HEK293 (cell line): ENCODE measurements around the gene PHKA2.

Experiments used
- SALL2 ChIP-seq: fragments of 450-650 bp; formaldehyde crosslinking; IDR thresholded peaks from 2 replicates; pipeline ENCODE4 v1.5.0; 2017; ENCODE audit warnings: missing biosample characterization, mild to moderate bottlenecking, missing genetic modification characterization, borderline replicate concordance
- ZNF302 ChIP-seq: fragments of 450-650 bp; formaldehyde crosslinking; IDR thresholded peaks from 2 replicates; pipeline ENCODE4 v1.5.1; 2016; ENCODE audit warnings: missing biosample characterization, missing genetic modification characterization, low read depth
- ZNF621 ChIP-seq: fragments of 450-650 bp; formaldehyde crosslinking; IDR thresholded peaks from 2 replicates; pipeline ENCODE4 v1.5.1; 2017; ENCODE audit warnings: missing biosample characterization, missing genetic modification characterization
- TF ChIP-seq, protein P1 (sequence below): fragments of 450-650 bp; formaldehyde crosslinking; IDR thresholded peaks from 2 replicates; pipeline ENCODE4 v1.5.1; 2016; ENCODE audit warnings: missing biosample characterization, missing genetic modification characterization
- TF ChIP-seq, protein P2 (sequence below): fragments of 450-650 bp; formaldehyde crosslinking; IDR thresholded peaks from 2 replicates; pipeline ENCODE4 v1.5.1; 2016; ENCODE audit warnings: missing biosample characterization, missing genetic modification characterization
- TF ChIP-seq, protein P3 (sequence below): sonication (generic); formaldehyde crosslinking; IDR thresholded peaks from 2 replicates; pipeline ENCODE4 v1.8.1; 2022; ENCODE audit warnings: mild to moderate bottlenecking, moderate library complexity, missing genetic modification reagents

DNA sequence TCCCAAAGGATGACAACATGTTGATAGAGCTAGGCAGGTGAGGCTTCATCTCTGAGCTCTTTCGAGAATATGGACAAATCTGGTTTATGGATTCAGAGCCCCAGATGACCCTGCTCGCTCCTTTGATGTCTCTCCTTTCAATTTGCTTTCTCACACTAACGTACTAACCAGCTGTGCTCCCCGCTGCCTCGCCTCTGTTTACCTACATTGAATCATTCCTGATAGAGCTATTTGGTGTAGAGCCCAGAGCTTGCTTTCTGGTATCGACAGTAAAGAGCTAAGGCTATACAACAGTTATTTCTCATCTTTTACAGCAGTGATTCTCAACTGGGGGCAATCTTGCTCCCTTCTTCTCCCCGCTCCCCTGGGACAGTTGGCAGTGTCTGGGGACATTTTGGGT lies 8.9 kb upstream of the PHKA2 start:
- TF ChIP-seq, protein P1, sequence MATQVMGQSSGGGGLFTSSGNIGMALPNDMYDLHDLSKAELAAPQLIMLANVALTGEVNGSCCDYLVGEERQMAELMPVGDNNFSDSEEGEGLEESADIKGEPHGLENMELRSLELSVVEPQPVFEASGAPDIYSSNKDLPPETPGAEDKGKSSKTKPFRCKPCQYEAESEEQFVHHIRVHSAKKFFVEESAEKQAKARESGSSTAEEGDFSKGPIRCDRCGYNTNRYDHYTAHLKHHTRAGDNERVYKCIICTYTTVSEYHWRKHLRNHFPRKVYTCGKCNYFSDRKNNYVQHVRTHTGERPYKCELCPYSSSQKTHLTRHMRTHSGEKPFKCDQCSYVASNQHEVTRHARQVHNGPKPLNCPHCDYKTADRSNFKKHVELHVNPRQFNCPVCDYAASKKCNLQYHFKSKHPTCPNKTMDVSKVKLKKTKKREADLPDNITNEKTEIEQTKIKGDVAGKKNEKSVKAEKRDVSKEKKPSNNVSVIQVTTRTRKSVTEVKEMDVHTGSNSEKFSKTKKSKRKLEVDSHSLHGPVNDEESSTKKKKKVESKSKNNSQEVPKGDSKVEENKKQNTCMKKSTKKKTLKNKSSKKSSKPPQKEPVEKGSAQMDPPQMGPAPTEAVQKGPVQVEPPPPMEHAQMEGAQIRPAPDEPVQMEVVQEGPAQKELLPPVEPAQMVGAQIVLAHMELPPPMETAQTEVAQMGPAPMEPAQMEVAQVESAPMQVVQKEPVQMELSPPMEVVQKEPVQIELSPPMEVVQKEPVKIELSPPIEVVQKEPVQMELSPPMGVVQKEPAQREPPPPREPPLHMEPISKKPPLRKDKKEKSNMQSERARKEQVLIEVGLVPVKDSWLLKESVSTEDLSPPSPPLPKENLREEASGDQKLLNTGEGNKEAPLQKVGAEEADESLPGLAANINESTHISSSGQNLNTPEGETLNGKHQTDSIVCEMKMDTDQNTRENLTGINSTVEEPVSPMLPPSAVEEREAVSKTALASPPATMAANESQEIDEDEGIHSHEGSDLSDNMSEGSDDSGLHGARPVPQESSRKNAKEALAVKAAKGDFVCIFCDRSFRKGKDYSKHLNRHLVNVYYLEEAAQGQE: no peak
- TF ChIP-seq ZNF621 (no peak), SALL2 (tag by site-specific recombination) (no peak), ZNF302 (tag by site-specific recombination) (no peak)
- TF ChIP-seq, protein P2, sequence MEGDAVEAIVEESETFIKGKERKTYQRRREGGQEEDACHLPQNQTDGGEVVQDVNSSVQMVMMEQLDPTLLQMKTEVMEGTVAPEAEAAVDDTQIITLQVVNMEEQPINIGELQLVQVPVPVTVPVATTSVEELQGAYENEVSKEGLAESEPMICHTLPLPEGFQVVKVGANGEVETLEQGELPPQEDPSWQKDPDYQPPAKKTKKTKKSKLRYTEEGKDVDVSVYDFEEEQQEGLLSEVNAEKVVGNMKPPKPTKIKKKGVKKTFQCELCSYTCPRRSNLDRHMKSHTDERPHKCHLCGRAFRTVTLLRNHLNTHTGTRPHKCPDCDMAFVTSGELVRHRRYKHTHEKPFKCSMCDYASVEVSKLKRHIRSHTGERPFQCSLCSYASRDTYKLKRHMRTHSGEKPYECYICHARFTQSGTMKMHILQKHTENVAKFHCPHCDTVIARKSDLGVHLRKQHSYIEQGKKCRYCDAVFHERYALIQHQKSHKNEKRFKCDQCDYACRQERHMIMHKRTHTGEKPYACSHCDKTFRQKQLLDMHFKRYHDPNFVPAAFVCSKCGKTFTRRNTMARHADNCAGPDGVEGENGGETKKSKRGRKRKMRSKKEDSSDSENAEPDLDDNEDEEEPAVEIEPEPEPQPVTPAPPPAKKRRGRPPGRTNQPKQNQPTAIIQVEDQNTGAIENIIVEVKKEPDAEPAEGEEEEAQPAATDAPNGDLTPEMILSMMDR (tag by site-specific recombination): no peak
- TF ChIP-seq, protein P3, sequence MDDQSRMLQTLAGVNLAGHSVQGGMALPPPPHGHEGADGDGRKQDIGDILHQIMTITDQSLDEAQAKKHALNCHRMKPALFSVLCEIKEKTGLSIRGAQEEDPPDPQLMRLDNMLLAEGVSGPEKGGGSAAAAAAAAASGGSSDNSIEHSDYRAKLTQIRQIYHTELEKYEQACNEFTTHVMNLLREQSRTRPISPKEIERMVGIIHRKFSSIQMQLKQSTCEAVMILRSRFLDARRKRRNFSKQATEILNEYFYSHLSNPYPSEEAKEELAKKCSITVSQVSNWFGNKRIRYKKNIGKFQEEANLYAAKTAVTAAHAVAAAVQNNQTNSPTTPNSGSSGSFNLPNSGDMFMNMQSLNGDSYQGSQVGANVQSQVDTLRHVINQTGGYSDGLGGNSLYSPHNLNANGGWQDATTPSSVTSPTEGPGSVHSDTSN: no peak
